COLO668 (cell line): ENCODE data around the gene TCF4.

ENCODE experiments used
- DNase-seq: peaks from one replicate; lab custom pipeline; 2025; ENCODE audit not compliant: unreplicated experiment; lab: John Stamatoyannopoulos, UW

TCF4 gene

GRCh38 chr18:55587418-55588110, 428 bp downstream of the TCF4 start:
- DNase-seq: peak; percentile 73

- no peak for DNase-seq
Measured at GRCh38 chr18:55585920-55586561, 2.0 kb downstream of the TCF4 start.

- no peak for DNase-seq
Measured at GRCh38 chr18:55585065-55585919, 2.7 kb downstream of the TCF4 start.

- no peak for DNase-seq
Measured at GRCh38 chr18:55584201-55584600, 3.8 kb downstream of the TCF4 start.

- no peak for DNase-seq
Measured at GRCh38 chr18:55582325-55582724, 5.7 kb downstream of the TCF4 start.

- DNase-seq: no peak
Measured at GRCh38 chr18:55579501-55580270, 8.3 kb downstream of the TCF4 start.

GRCh38 chr18:55577812-55578539, 10.0 kb downstream of the TCF4 start:
- DNase-seq: no peak

GRCh38 chr18:55576001-55576400, 12.0 kb downstream of the TCF4 start:
- no peak for DNase-seq

- DNase-seq: no peak
Measured at GRCh38 chr18:55575066-55575465, 12.9 kb downstream of the TCF4 start.

GRCh38 chr18:55573386-55573785, 14.6 kb downstream of the TCF4 start:
- no peak for DNase-seq

- DNase-seq: no peak
Measured at GRCh38 chr18:55570966-55571365, 17.0 kb downstream of the TCF4 start.

- no peak for DNase-seq
Measured at GRCh38 chr18:55566456-55566935, 21.5 kb downstream of the TCF4 start.

GRCh38 chr18:55559739-55560138, 28.3 kb downstream of the TCF4 start:
- no peak for DNase-seq

GRCh38 chr18:55557211-55557610, 30.8 kb downstream of the TCF4 start:
- DNase-seq: no peak

- no peak for DNase-seq
Measured at GRCh38 chr18:55555395-55556027, 32.5 kb downstream of the TCF4 start.

- DNase-seq: no peak
Measured at GRCh38 chr18:55552526-55553189, 35.3 kb downstream of the TCF4 start.

GRCh38 chr18:55551227-55551626, 36.8 kb downstream of the TCF4 start:
- DNase-seq: no peak

GRCh38 chr18:55550471-55550870, 37.5 kb downstream of the TCF4 start:
- DNase-seq: no peak

- DNase-seq: no peak
Measured at GRCh38 chr18:55549474-55550104, 38.4 kb downstream of the TCF4 start.
